GM18502 (cell line): ENCODE data around the gene ATG13.

Experiments used
- ATAC-seq: cut with Tn5 transposase; IDR thresholded peaks from one replicate; pipeline ENCODE4 v1.9.1; 2021; ENCODE audit warnings: mild to moderate bottlenecking; ENCODE audit not compliant: unreplicated experiment, poor library complexity

ATG13 gene

GRCh38 chr11:46674463-46675287, 57.3 kb downstream of the ATG13 start:
- no peak for ATAC-seq

DNA sequence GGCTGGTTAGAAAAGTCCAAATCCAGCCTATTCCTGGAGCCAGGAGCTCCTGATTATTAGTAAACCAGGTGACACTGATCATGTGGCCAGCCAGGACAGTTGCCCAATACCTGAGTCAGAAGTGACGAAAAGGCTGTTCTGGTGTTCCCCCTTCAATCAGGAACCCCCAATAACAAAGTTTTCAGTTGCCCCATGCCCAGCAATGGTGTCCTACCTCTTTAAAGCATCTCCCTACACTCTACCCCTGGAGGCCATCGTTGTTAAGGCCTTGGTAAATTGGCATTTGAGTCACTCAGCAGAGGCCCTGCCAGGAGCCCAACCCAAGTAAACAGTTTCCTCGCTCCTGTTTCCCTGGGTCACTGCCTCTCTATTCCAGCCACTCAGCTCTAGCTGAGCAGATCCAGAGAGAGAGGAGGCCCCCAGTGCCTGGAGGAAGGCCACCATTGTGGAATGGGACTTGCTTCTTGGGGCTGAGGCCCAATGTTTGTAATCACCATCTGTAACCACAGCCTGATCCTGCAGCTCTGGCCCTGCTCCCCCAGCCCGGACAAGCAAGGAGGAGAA, 58.0 kb downstream of the ATG13 start:
- ATAC-seq = no peak

DNA sequence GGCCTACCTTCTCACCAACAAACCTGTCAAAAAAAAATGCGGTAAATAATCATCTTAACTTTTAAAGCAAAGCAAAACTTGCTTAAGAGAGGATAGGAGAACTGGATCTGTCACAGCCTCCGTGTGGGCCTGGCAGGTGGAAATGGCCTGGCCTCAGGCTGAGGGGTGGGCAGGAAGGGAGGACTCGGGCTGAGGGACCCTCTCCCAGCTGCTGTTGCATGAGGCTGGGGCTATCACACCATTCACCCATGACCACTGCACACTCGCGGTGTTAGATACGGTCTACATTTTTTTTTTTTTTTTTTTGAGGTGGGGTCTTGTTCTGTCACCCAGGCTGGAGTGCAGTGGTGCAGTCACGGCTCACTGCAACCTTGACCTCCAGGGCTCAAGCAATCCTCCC, 58.6 kb downstream of the ATG13 start:
- ATAC-seq = no peak

- ATAC-seq = no peak
Observed at GRCh38 chr11:46676436-46677158, 59.2 kb downstream of the ATG13 start.

DNA sequence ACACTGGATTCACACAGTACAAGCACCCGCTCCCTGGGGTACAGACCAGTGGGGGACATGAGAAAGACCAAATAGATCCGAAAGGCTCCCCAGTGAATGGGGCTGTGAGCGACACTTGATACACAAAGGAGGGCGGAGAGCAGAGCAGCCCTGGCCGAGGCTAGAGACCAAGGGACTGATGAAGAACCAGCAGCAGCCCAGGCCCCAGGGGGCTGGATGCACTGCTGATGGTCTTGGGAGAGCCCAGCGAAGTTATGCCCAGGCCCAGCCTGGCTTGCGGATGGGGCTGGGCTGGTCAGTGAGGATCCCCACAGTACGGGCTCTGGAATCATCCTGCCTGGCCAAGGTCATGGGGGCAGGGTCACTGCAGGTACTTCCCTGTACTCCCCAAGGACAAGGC, 59.8 kb downstream of the ATG13 start:
- no peak for ATAC-seq

- no peak for ATAC-seq
Observed at GRCh38 chr11:46677991-46678740, 60.8 kb downstream of the ATG13 start.

GRCh38 chr11:46678741-46679130, 61.4 kb downstream of the ATG13 start:
- ATAC-seq = no peak

DNA sequence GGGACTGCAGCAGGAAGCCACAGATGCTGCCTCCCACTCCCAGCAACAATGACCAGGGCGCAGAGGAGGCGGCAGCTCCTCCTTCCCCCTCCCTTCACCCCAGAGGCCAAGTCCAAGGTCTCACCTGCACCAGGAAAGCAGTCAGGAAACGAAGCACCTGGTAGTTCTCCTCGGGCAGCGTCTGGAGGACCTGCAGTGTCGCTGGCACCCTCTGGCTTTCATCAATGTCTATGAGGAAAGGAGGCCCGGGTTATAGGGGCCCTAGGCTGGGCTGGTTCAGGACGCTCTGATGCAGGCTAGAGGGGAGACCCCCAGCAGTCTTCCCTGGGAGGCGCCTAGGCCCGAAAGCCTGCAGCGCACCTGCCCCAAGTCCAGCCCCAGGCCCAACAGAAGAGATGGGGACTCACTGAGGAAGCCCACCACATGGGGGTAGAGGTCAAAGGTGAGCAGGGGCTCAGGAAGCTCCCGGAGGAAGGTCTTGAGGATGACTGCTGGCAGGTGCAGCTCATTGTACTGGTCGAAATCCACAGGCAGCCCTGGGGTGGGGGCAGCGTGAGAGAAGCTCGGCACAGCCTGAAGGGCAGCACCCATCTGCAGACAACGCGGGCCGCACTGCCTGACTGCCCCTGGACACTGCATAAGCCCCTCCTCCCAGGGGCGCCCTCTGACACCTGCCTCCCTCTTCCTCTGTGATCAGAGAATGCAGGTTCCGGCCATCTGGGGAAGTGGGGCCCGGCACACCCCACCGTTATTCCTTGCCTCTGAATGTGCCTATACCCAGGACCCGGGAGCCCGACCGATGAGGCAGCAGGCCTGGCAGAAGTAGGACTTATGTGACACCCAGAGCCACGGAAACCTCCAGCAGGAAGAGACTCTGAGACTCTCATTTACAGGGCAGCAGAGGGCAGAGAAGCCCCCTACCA, 62.1 kb downstream of the ATG13 start:
- no peak for ATAC-seq

- no peak for ATAC-seq
Observed at GRCh38 chr11:46680164-46680760, 62.9 kb downstream of the ATG13 start.

DNA sequence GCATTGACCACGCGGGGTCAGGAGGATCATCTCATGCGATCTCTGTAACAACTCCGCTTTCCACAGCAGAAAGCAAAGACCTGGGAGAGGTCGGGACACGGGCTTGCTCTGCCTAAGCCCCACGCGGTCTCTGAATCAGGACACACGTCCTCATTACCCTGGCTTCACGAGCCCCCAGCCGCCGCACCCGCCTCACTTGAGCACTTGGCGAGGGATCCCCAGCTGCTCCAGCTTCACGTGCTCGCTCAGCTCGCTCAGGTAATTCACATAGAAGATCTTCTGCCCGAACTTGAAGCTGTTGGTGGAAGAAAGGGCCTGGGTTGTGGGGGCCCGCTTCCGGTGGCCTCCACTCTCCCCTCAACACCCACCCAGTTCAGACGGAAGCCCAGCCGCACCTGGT, 63.5 kb downstream of the ATG13 start:
- ATAC-seq = no peak

DNA sequence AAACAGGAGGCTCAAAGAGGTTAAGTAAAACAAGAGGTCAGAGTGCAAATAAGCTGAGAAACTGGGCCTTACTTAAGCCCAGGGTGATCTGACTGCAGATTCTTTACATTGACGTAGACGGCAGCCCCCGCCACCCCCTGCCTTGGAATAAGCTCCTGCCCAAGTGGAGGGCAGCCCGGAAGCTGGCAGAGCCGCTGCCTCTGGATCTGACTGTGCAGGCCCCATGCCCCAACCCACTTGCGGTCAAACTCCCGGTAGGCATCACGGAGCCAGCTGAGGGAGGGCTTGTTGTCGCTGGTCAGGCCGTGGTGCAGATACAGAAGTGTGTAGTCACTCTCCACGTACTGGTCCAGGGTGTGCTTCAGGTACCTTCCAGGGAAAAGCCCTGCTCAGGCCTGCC, 64.5 kb downstream of the ATG13 start:
- no peak for ATAC-seq

DNA sequence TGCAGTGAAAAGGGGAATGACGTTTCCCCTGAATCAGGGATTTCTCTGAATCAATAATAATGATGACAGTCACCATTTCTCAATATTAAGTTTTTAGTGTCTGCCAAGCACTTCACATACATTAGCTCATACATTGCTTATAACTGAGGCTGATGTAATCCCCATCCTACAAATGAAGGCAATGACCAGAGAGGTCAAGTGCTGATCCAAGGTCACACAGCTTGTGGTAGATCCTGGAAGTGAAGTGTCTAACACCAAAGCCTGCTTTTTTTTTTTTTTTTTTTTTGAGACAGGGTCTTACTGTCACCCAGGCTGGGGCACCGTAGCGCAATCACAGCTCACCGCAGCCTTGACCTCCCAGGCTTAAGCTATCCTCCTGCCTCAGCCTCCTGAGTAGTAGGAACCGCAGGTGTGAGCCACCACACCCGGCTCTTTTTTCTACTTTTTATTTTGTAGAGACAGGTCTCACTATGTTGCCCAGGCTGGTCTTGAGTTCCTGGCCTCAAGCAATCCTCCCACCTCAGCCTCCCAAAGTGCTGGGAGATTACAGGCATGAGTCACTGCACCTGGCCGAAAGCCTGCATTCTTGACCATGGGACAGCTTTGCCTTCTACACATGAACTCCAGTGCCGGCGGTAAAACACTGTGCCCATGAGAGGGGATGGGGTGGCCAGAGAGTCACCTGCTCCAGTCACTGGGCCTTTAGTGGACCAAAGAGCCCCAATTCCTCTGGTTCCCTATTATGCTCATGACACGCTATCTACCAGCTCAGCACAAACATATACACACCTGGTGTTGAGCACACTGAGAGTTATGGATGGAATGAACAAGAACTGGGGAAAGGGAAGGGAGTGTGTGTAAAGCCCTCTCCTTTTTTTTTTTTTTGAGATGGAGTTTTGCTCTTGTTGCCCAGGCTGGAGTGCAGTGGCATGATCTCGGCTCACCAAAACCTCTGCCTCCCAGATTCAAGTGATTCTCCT, 65.7 kb downstream of the ATG13 start:
- ATAC-seq = no peak

DNA sequence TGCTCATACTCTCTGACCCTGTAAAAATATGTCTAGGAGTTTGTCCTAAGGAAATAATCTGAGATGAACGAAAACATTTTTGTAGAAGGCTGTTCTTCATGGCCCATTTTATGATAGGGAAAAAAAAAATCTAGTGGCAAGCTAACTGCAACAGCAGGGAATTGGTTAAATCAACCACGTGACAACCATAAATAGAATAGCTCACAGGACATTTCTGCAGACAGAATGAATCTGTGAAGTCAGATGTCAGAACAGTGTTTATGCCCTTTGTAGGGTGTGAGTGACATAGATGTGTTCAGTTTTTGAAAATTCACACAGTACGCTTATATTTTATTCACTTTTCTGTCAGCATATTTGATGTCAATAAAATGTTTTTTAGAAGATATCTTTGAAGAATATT, 67.0 kb downstream of the ATG13 start:
- no peak for ATAC-seq

DNA sequence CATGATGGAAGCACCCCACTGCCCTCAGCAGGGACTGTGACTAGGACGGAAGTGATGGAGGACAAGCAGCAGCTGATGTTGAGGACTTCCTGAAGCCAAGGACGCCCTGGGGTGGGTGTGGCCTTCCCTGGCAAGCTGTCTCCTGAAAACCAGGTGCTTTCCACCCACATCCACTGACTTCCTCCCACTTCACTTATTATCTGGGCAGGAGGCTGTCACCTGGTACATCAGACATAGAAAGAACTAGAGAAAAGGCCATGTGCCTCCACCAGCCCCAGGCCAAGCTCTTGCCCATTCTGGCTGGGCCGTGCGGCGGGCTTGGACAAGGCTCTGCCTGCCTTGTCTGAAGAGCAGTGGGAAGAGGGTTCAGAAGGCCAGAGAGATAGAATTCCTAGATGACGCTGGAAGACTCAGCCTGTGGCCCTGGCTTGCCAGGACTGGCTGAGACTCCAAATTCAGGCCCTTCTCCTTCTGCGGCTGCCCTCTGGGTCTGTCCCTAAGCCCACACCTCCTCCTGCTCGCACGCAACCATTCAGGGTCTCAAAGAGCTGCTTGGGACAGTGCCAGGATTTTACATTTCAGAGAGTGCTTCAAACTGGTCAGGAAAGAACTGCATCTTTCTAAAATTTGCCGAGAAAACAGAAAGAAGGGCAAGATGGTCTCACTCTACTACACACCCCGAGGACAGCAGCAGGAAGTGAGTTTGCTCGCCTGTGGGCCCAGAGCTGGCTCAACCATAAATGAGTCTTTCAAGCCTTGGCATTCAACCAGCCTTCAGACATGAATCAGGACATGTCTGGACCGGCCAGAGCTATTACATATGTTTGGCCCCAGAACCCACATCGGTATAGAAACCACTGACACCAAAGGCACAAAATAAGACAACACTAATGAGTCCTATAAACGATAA, 69.8 kb downstream of the ATG13 start:
- no peak for ATAC-seq

- ATAC-seq = no peak
Observed at GRCh38 chr11:46690702-46691101, 73.3 kb downstream of the ATG13 start.

DNA sequence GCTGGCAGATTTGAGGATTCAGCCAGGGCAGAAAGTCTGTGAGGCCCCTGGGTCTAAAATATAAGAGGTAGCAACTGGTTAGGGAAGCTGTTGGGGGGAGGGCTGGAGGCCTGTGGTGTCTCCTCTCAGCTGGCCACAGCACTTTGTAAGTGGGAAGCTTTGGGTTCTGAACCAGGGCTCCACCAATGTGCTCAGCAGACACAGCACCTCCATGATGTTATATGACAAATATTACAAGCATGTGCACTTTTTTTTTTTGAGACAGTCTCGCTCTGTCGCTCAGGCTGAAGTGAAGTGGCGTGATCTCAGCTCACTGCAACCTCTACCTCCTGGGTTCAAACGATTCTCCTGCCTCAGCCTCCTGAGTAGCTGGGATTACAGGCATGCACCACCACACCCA, 75.1 kb downstream of the ATG13 start:
- no peak for ATAC-seq

DNA sequence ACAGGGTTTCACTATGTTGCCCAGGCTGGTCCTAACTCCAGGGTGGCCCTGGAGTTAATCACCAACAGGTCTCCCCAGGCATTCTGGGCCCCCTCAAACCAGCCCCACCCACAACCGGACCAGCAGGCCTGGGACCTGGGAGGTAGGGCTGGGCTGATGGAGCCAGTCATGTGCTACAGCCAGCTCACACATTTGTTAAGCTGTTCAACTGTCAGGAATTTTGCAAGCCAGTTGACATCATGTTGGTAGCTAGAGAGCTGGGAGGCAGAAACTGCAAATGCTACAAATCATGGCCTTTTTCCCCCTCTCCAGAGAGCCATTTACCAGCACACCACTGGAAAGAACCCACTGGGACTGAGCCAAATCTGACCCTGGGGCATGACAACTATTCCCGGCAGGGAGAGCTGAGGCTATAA, 76.3 kb downstream of the ATG13 start:
- ATAC-seq = no peak
